ENCODE data around the gene FAM168B.

- no peak for TF ChIP-seq CTCF (conservative IDR thresholded peaks at IDR 0.05)
- no peak for TF ChIP-seq EZH2 (IDR thresholded peaks at IDR 0.05; ENCODE audit: low read depth)
These were observed 57.4 kb downstream of the FAM168B start for GRCh38 chr2:131035826-131036231.
